K562 (cell line): ENCODE data around the gene OR4E2. TPM values are rescaled to one million over a fixed set of nuclear protein-coding genes. Genes with fewer than 3 reads are reported as not detected.

Experiments used
- ATAC-seq: fragments of 200-7000 bp; cut with Tn5 transposase; 3 replicates; pipeline ENCODE4 v1.9.1; 2020; ENCODE audit warnings: moderate library complexity
- BruUV-seq: library from RNA; stranded (reverse); fragments of 400-500 nt; replicated peaks from 2 replicates; lab custom pipeline; 2021; lab: Mats Ljungman, UMichigan
- CTCF ChIA-PET: fragments of 300-600 bp; formaldehyde crosslinking; extraction: SDS; loops from one replicate; lab custom pipeline; 2021; ENCODE audit warnings: low intra/inter-chr PET ratio; lab: Yijun Ruan, JAX
- POLR2A ChIA-PET: fragments of 300-600, 350-650 bp; sonication (Branson Sonifier 250); formaldehyde crosslinking; extraction: SDS; loops from one replicate; lab custom pipeline; 2021; ENCODE audit warnings: antibody characterized with exemption, inconsistent platforms; lab: Yijun Ruan, JAX
- DNase-seq, 4 experiments: peaks; one replicate each; pipeline versions ENCODE4 v3.0.0 to v3.0.0-alpha.2; 2011 to 2018; ENCODE audit warnings: low spot score in 3 of 4, mixed read lengths in 3 of 4; ENCODE audit errors: extremely low read depth in 1 of 4
- FAIRE-seq: peaks from 2 replicates; lab custom pipeline; 2011; peaks lifted over from hg19 to GRCh38; lab: Jason Lieb, UNC
- H2AFZ ChIP-seq: 2 replicates; pipeline ENCODE4 v1.6.0; 2011; ENCODE audit warnings: low read depth, low read length, control low read depth, inconsistent platforms
- H3K27ac ChIP-seq: fragments of 200-600 bp; 3 replicates; pipeline ENCODE4 v1.8.0; 2011; ENCODE audit warnings: low read depth, mild to moderate bottlenecking, control low read depth, inconsistent platforms, low read length, moderate library complexity, mixed read lengths; ENCODE audit errors: extremely low read depth
- H3K27me3 ChIP-seq, 2 experiments: fragments of 300-600 bp in 1 of 2; 2 replicates in 1 of 2; 3 replicates in 1 of 2; pipeline versions ENCODE4 v1.6.0 to v1.8.0; 2011; ENCODE audit warnings: inconsistent platforms in 2 of 2, low read length in 2 of 2, mild to moderate bottlenecking in 1 of 2, mixed read lengths in 1 of 2, moderate library complexity in 1 of 2; ENCODE audit not compliant: control insufficient read depth in 2 of 2, insufficient read depth in 2 of 2
- H3K36me3 ChIP-seq: fragments of 300-600 bp; 3 replicates; pipeline ENCODE4 v1.8.0; 2011; ENCODE audit warnings: mild to moderate bottlenecking, low read length, inconsistent platforms; ENCODE audit not compliant: control insufficient read depth, insufficient read depth
- H3K4me1 ChIP-seq, 2 experiments: fragments of 200-600 bp in 1 of 2; replicated peaks in 1 of 2; 2 replicates in 1 of 2; 3 replicates in 1 of 2; pipeline versions ENCODE4 v1.5.1 to v1.8.0; 2011; ENCODE audit warnings: inconsistent platforms in 2 of 2, low read length in 2 of 2, mild to moderate bottlenecking in 1 of 2, mixed read lengths in 1 of 2, moderate library complexity in 1 of 2; ENCODE audit not compliant: control insufficient read depth in 2 of 2, insufficient read depth in 2 of 2
- H3K4me2 ChIP-seq: 2 replicates; pipeline ENCODE4 v1.6.1; 2011; ENCODE audit warnings: low read length, control low read depth, inconsistent platforms, mixed read lengths; ENCODE audit not compliant: insufficient read depth
- H3K4me3 ChIP-seq: fragments of 200-600 bp; sonication (generic), shearing (Covaris generic); 2 replicates; pipeline ENCODE4 v1.5.1; 2016; ENCODE audit warnings: control low read depth, inconsistent platforms
- H3K79me2 ChIP-seq: fragments of 200-600 bp; 3 replicates; pipeline ENCODE4 v1.8.0; 2011; ENCODE audit warnings: low read length, inconsistent platforms; ENCODE audit not compliant: control insufficient read depth, insufficient read depth
- H3K9ac ChIP-seq, 2 experiments: 2 replicates each; pipeline versions ENCODE4 v1.6.0 to v1.6.1; 2011; ENCODE audit warnings: low read depth in 2 of 2, low read length in 2 of 2, control low read depth in 1 of 2, inconsistent platforms in 1 of 2, mild to moderate bottlenecking in 1 of 2, mixed read lengths in 1 of 2; ENCODE audit not compliant: insufficient read depth in 1 of 2
- H3K9me1 ChIP-seq: one replicate; pipeline ENCODE4 v1.6.0; 2011; ENCODE audit warnings: inconsistent platforms, mild to moderate bottlenecking, low read length, moderate library complexity; ENCODE audit not compliant: control insufficient read depth, insufficient read depth
- H3K9me3 ChIP-seq: replicated peaks from 2 replicates; pipeline ENCODE4 v1.5.1; 2011; ENCODE audit warnings: low read depth, low read length, inconsistent platforms; ENCODE audit not compliant: control insufficient read depth, insufficient read depth
- H4K20me1 ChIP-seq: replicated peaks from 2 replicates; pipeline ENCODE4 v1.6.1; 2011; ENCODE audit warnings: low read length, inconsistent platforms, mixed read lengths; ENCODE audit not compliant: control insufficient read depth, insufficient read depth
- ATF2 ChIP-seq: sonication (generic); formaldehyde crosslinking; IDR thresholded peaks from 2 replicates; pipeline ENCODE4 v1.8.1; 2022; ENCODE audit warnings: missing genetic modification reagents
- CXXC5 ChIP-seq: fragments of 250-450 bp; sonication (Bioruptor Pico); IDR thresholded peaks from 2 replicates; pipeline ENCODE4 v1.8.0; 2022; ENCODE audit warnings: inconsistent platforms, mild to moderate bottlenecking, moderate library complexity
- NFYB ChIP-seq: IDR thresholded peaks from 2 replicates; pipeline ENCODE4 v1.6.1; 2011; ENCODE audit warnings: mild to moderate bottlenecking, moderate library complexity; ENCODE audit not compliant: insufficient read length; ENCODE audit errors: extremely low read depth
- RBM22 ChIP-seq: fragments of 200-400 bp; formaldehyde crosslinking; IDR thresholded peaks from 2 replicates; pipeline ENCODE4 v1.6.1; 2018; ENCODE audit warnings: low read length, low read depth; ENCODE audit not compliant: poor library complexity, severe bottlenecking
- SNRNP70 ChIP-seq: fragments of 200-400 bp; formaldehyde crosslinking; optimal IDR thresholded peaks from 2 replicates; pipeline ENCODE3; 2017; ENCODE audit warnings: low read depth, low read length
- TCF7L2 ChIP-seq: fragments of 150-350 bp; IDR thresholded peaks from 2 replicates; pipeline ENCODE4 v1.6.1; 2016; ENCODE audit warnings: low read depth, mild to moderate bottlenecking, low read length, moderate library complexity
- ZBTB40 ChIP-seq, 2 experiments: fragments of 450-650 bp in 1 of 2; sonication (generic) in 1 of 2; formaldehyde crosslinking in 1 of 2; IDR thresholded peaks; 2 replicates each; pipeline versions ENCODE4 v1.7.1 to v1.9.0; 2016 to 2022; ENCODE audit warnings: inconsistent platforms in 1 of 2, mild to moderate bottlenecking in 1 of 2, missing genetic modification reagents in 1 of 2
- ZNF398 ChIP-seq: fragments of 250-450 bp; sonication (Bioruptor Pico); IDR thresholded peaks from 2 replicates; pipeline ENCODE4 v1.8.0; 2021; ENCODE audit warnings: moderate library complexity, mild to moderate bottlenecking, inconsistent platforms
- WGBS: fragments of 100-300 bp; shearing (Covaris generic); methylation state at CpG from one replicate; pipeline ENCODE4 v1.1.6; 2016; ENCODE audit warnings: low coverage, mixed read lengths; ENCODE audit not compliant: insufficient coverage; ENCODE audit errors: missing lambda C conversion rate; 5-methylcytosine and 5-hydroxymethylcytosine counted together
- in situ Hi-C: fragments of 300-500 bp; cut with MboI; formaldehyde crosslinking; loops from 4 replicates; pipeline ENCODE4 v1.15.0; 2018; ENCODE audit warnings: inconsistent platforms, mixed read lengths
- intact Hi-C: fragments of 100-400 bp; cut with micrococcal nuclease; formaldehyde crosslinking; loops from 2 replicates; pipeline ENCODE4 v1.14.2; 2022
- polyA plus RNA-seq, 8 experiments: library from polyadenylated mRNA; depleted of rRNA in 4 of 8; stranded (reverse) in 5 of 8; unstranded in 3 of 8; fragments of >200 nt; fragmentation: Nextera tagmentation in 2 of 8; fragmentation: Illumina TruSeq in 1 of 8; extraction: Ambion mirVana in 2 of 8; extraction: Trizol in 1 of 8; gene quantifications; 2 replicates each; pipeline versions ENCODE4 v1.2.1 to v1.2.3, GENCODE V29; 2011 to 2014; ENCODE audit warnings: inconsistent platforms in 1 of 8, missing spikeins in 1 of 8
- total RNA-seq, 7 experiments: library from RNA; depleted of rRNA in 6 of 7; stranded (reverse); fragments of >200 nt in 6 of 7; fragmentation: Illumina TruSeq in 2 of 7; extraction: Trizol in 2 of 7; gene quantifications; 2 replicates each; pipeline versions ENCODE4 v1.2.1 to v1.2.3, GENCODE V29; 2011 to 2021; ENCODE audit warnings: low replicate concordance in 1 of 7

OR4E2 gene
- total and polyA plus RNA-seq, 9 of the 15 experiments (the other 6 are each of a cell fraction or from before 2014, with no cell fraction given) = not detected

GRCh38 chr14:21652209-21652808 is 1.3 kb upstream of the OR4E2 start:
- no peak overlapping the region for H3K27ac ChIP-seq
- no peaks in the 10 kb centered on the region for H4K20me1 ChIP-seq
- H3K9me1 ChIP-seq = no peaks in the 10 kb centered on the region
- BruUV-seq = no TSS peak
- no peak overlapping the region for H3K4me3 ChIP-seq
- ChIA-PET CTCF (no interaction called here), POLR2A (interaction anchor here (0.5 to 0.8 kb wide), 3 partner anchors 76 to 919 kb away, joined by 3 to 5 read pairs (median 3); no protein-coding TSS in a partner anchor)
- FAIRE-seq (no peak), DNase-seq (no peak), ATAC-seq (no peak)
- no peaks in the 10 kb centered on the region for H3K9me3 ChIP-seq
- in situ Hi-C loops = no loop called here
- TF ChIP-seq NFYB (no peak), RBM22 (no peak), TCF7L2 (no peak), ATF2 (CRISPR knock-in tag) (no peak), ZNF398 (CRISPR knock-in tag) (no peak), ZBTB40 (IDR thresholded peaks at IDR 0.05) (no peak), ZBTB40 (CRISPR knock-in tag; IDR thresholded peaks at IDR 0.05) (no peak), SNRNP70 (no peak), CXXC5 (CRISPR knock-in tag) (no peak)
- no peak overlapping the region for H3K4me2 ChIP-seq
- H3K79me2 ChIP-seq = no peaks in the 10 kb centered on the region
- no peak overlapping the region for H3K9ac ChIP-seq
- intact Hi-C loops = no loop called here
- 0% methylated on average over 1 of the region's 1 CpG for WGBS
- H3K4me1 ChIP-seq = no peaks in the 10 kb centered on the region
- H3K27me3 ChIP-seq = no peaks in the 10 kb centered on the region; a peak in 1 of 5 replicates
- H2AFZ ChIP-seq = no peak overlapping the region
- no peaks in the 10 kb centered on the region for H3K36me3 ChIP-seq
